Chondrocyte (in vitro differentiated cells): ENCODE measurements around the gene LMAN2. TPM values are rescaled to one million over a fixed set of nuclear protein-coding genes. Genes with fewer than 3 reads are reported as not detected.
A peak's percentile ranks its signal among the peaks of the same experiment; 100 is the strongest.

Experiments used
- DNase-seq: peaks from one replicate; pipeline ENCODE4 v3.0.0; 2021; ENCODE audit warnings: mixed read lengths, low spot score
- H3K27ac Mint-ChIP-seq: one replicate; pipeline ENCODE4 v1.8.0; 2021; ENCODE audit warnings: mild to moderate bottlenecking, moderate library complexity, mixed read lengths; ENCODE audit not compliant: unreplicated experiment
- H3K27me3 Mint-ChIP-seq: 2 replicates; pipeline ENCODE4 v1.8.0; 2021; ENCODE audit warnings: low read depth, mixed read lengths
- H3K36me3 Mint-ChIP-seq: 2 replicates; pipeline ENCODE4 v1.8.0; 2021; ENCODE audit warnings: low read depth, mixed read lengths
- H3K4me1 Mint-ChIP-seq: 2 replicates; pipeline ENCODE4 v1.8.0; 2021; ENCODE audit warnings: low read depth, mild to moderate bottlenecking, mixed read lengths
- H3K4me3 Mint-ChIP-seq: one replicate; pipeline ENCODE4 v1.8.0; 2021; ENCODE audit warnings: mild to moderate bottlenecking, moderate library complexity, mixed read lengths; ENCODE audit not compliant: unreplicated experiment
- H3K9me3 Mint-ChIP-seq: 2 replicates; pipeline ENCODE4 v1.8.0; 2021; ENCODE audit warnings: low read depth, mixed read lengths
- CTCF ChIP-seq: fragments of 200-600 bp; sonication (generic); IDR thresholded peaks from 2 replicates; pipeline ENCODE4 v1.5.0; 2021; ENCODE audit warnings: antibody characterized with exemption, mild to moderate bottlenecking, moderate library complexity
- total RNA-seq: library from RNA; stranded (reverse); gene quantifications from 3 replicates; pipeline ENCODE4 v1.2.1, GENCODE V29; 2021

Gene LMAN2
- total RNA-seq, 1 donor from 2014 or later = 83.4 TPM

- no peak overlapping the region for H3K4me3 Mint-ChIP-seq
- no peaks in the 10 kb centered on the region for H3K27me3 Mint-ChIP-seq
- no peak overlapping the region for H3K27ac Mint-ChIP-seq
- no peak for TF ChIP-seq CTCF
- peaks cover 31% of the 10 kb centered on the region for H3K36me3 Mint-ChIP-seq
- H3K9me3 Mint-ChIP-seq = no peaks in the 10 kb centered on the region
- peaks cover 14% of the 10 kb centered on the region for H3K4me1 Mint-ChIP-seq
- DNase-seq = no peak
Observed at GRCh38 chr5:177332031-177332895, 19.2 kb downstream of the LMAN2 start.

DNA sequence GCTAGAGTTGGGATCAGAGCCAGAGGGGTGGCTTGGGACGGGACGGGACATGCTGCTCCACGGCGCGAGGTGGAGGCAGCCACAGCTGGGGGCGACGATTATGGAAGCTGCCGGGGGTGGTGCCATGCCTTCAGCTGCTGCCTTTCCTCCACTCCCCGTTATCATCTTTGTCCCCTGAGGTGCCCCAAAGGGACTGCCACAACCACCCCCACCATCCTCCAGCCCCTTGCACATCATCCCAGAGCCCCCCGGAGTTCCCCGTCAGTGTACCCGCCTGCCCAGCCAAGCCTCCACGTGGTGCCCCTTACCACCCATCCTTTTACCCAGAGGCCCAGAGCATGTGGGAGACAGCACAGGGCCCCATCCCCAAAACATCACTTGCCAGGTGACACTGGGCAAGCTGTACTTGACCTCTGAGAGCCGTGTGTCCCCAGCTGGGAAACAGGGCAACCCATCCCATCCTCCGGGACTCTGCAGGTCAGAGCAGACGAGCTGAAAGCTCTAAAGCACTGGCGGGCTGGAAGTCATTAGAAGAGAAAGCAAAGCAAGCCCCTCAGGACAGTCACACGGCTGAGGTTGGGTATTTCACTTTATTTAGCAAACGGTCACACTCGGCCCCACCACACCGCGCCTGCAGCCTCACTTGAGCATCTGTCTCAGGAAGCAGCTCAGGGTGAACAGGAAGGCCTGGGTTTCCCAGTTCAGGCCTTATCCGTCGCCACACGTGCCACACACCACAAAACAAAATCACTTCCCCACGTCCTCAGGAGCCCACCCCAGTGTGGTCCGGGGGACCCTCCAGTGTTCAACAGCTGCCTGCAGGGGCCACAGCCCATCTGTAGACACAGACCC is 20.3 kb downstream of the LMAN2 start:
- H3K27me3 Mint-ChIP-seq = no peaks in the 10 kb centered on the region
- no peak overlapping the region for H3K27ac Mint-ChIP-seq
- no peak for TF ChIP-seq CTCF
- H3K36me3 Mint-ChIP-seq = peaks cover 26% of the 10 kb centered on the region
- DNase-seq = no peak
- no peak overlapping the region for H3K4me3 Mint-ChIP-seq
- H3K4me1 Mint-ChIP-seq = peaks cover 16% of the 10 kb centered on the region
- no peaks in the 10 kb centered on the region for H3K9me3 Mint-ChIP-seq

DNA sequence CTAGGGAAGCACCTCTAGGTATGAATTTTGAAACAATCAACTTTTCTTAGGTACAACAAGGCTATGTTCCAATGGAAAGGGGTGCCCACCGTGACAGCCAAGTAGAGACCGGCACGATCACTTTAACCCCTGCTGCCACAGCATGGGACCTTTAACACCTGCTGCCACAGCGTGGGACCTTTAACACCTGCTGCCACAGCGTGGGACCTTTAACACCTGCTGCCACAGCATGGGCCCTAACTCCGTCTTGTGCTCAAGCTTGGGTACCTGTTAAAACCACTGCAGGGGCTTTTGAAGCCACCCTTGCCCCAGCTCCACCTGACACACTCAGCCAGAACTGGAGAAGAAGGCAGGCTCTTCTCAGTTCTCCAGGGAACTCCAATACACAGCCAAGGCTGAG is 21.6 kb downstream of the LMAN2 start:
- no peak for DNase-seq
- no peaks in the 10 kb centered on the region for H3K27me3 Mint-ChIP-seq
- no peak for TF ChIP-seq CTCF
- H3K4me1 Mint-ChIP-seq = peaks cover 21% of the 10 kb centered on the region
- no peak overlapping the region for H3K27ac Mint-ChIP-seq
- H3K9me3 Mint-ChIP-seq = no peaks in the 10 kb centered on the region
- no peak overlapping the region for H3K4me3 Mint-ChIP-seq
- H3K36me3 Mint-ChIP-seq = peaks cover 20% of the 10 kb centered on the region

DNA sequence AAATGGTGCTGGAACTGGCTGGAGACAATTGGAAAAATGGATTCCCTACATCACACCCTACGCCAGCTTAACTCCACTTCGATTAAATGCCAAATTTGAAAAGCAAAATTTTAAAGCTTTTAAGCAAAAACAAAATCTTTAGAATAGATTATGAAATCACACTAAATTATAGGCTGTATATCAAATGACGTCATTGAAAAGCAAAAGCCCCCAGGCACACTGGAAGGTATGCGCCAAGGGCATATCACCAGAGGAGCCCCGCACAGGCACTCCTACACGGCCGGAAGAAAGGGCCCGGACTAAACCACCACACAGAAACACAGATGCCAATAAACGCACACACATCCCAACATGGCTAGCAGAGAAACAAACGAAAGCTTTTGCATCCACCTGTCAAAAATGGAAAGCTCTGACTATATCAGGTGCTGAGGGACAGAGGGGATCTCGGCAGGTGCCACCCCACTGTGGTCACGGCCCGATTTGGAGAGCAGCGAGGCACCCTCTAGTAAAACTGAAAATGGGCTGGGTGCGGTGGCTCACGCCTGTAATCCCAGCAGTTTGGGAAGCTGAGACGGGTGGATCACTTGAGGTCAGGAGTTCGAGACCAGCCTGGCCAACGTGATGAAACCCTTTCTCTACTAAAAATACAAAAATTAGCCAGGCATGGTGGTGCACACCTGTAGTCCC is 22.8 kb downstream of the LMAN2 start:
- no peak for TF ChIP-seq CTCF
- no peak for DNase-seq
- Mint-ChIP-seq H3K27me3 (no peaks in the 10 kb centered on the region), H3K4me1 (peaks cover 21% of the 10 kb centered on the region), H3K27ac (peak overlapping the region; percentile 90), H3K36me3 (peaks cover 18% of the 10 kb centered on the region), H3K9me3 (no peaks in the 10 kb centered on the region), H3K4me3 (no peak overlapping the region)
